PC-9 (cell line): ENCODE data around the gene C1QC.

Experiments
- CTCF ChIP-seq: fragments of 200-600 bp; sonication (generic); conservative IDR thresholded peaks from 2 replicates; pipeline ENCODE4 v1.6.1; 2017; ENCODE audit warnings: mixed run types, antibody characterized with exemption, mild to moderate bottlenecking, moderate library complexity
- EZH2 ChIP-seq: fragments of 200-600 bp; sonication (generic); IDR thresholded peaks from 2 replicates; pipeline ENCODE4 v1.8.0; 2017; ENCODE audit warnings: antibody characterized with exemption, low read depth

- TF ChIP-seq CTCF (no peak), EZH2 (no peak)
Measured at GRCh38 chr1:22637907-22638445, 5.5 kb upstream of the C1QC start.
